Neural cell (in vitro differentiated cells): ENCODE measurements around the gene RIN3. TPM values are rescaled to one million over a fixed set of nuclear protein-coding genes. Genes with fewer than 3 reads are reported as not detected.

Experiments
- H2AFZ ChIP-seq: fragments of 200-600, 300-800 bp; sonication (generic), shearing (Covaris generic); 2 replicates; pipeline ENCODE4 v1.6.0; 2014; ENCODE audit warnings: low read depth, mild to moderate bottlenecking, antibody characterized with exemption, low read length, moderate library complexity
- H3F3A ChIP-seq: fragments of 200-600 bp; shearing (Covaris generic); 2 replicates; pipeline ENCODE4 v1.6.1; 2016; ENCODE audit warnings: mild to moderate bottlenecking, moderate library complexity, mixed read lengths, antibody characterized with exemption, low read length; ENCODE audit not compliant: insufficient read depth, poor library complexity, severe bottlenecking
- H3K27ac ChIP-seq: fragments of 200-600, 300-800 bp; sonication (generic), shearing (Covaris generic); 2 replicates; pipeline ENCODE4 v1.5.1; 2014; ENCODE audit warnings: mild to moderate bottlenecking, low read length, moderate library complexity
- H3K27me3 ChIP-seq: fragments of 300-800, 200-600 bp; sonication (generic), shearing (Covaris generic); 2 replicates; pipeline ENCODE4 v1.6.0; 2014; ENCODE audit warnings: mild to moderate bottlenecking, low read depth, low read length, moderate library complexity; ENCODE audit not compliant: insufficient read depth
- H3K36me3 ChIP-seq: fragments of 300-800, 200-600 bp; sonication (generic), shearing (Covaris generic); 2 replicates; pipeline ENCODE4 v1.5.1; 2014; ENCODE audit warnings: mild to moderate bottlenecking, antibody characterized with exemption, low read length, moderate library complexity; ENCODE audit not compliant: insufficient read depth
- H3K4me2 ChIP-seq: fragments of 300-800, 200-600 bp; sonication (generic), shearing (Covaris generic); 2 replicates; pipeline ENCODE4 v1.6.0; 2014; ENCODE audit warnings: mild to moderate bottlenecking, low read length
- H3K4me3 ChIP-seq: fragments of 300-800, 200-600 bp; sonication (generic), shearing (Covaris generic); 2 replicates; pipeline ENCODE4 v1.5.1; 2014; ENCODE audit warnings: mild to moderate bottlenecking, low read length, moderate library complexity
- H3K79me2 ChIP-seq: fragments of 200-600 bp; shearing (Covaris generic); replicated peaks from 2 replicates; pipeline ENCODE4 v1.6.0; 2014; ENCODE audit warnings: mild to moderate bottlenecking, low read length, moderate library complexity; ENCODE audit not compliant: insufficient read depth
- H3K9ac ChIP-seq: fragments of 300-800, 200-600 bp; sonication (generic), shearing (Covaris generic); 2 replicates; pipeline ENCODE4 v1.6.1; 2016; ENCODE audit warnings: mild to moderate bottlenecking, low read length, mixed read lengths
- H3K9me2 ChIP-seq: fragments of 200-600 bp; shearing (Covaris generic); 2 replicates; pipeline ENCODE4 v1.6.1; 2016; ENCODE audit warnings: mild to moderate bottlenecking, low read length, mixed read lengths; ENCODE audit not compliant: insufficient read depth
- H3K9me3 ChIP-seq: fragments of 200-600, 300-800 bp; sonication (generic), shearing (Covaris generic); 2 replicates; pipeline ENCODE4 v1.6.1; 2016; ENCODE audit warnings: mild to moderate bottlenecking, mixed run types, low read length, moderate library complexity, mixed read lengths
- H4K20me1 ChIP-seq: fragments of 200-600 bp; shearing (Covaris generic); 2 replicates; pipeline ENCODE4 v1.6.1; 2016; ENCODE audit warnings: mild to moderate bottlenecking, mixed run types; ENCODE audit not compliant: insufficient read depth
- CTCF ChIP-seq: fragments of 450-650 bp; IDR thresholded peaks from 2 replicates; pipeline ENCODE4 v1.5.1; 2014; ENCODE audit warnings: antibody characterized with exemption, mild to moderate bottlenecking, moderate library complexity; ENCODE audit not compliant: poor library complexity, severe bottlenecking
- EP300 ChIP-seq: fragments of 450-650 bp; conservative IDR thresholded peaks from 2 replicates; pipeline ENCODE4 v1.6.1; 2014; ENCODE audit warnings: antibody characterized with exemption, mild to moderate bottlenecking, moderate library complexity; ENCODE audit not compliant: poor library complexity, severe bottlenecking
- EZH2 ChIP-seq: fragments of 200-600, 300-800 bp; shearing (Covaris generic), sonication (generic); IDR thresholded peaks from 2 replicates; pipeline ENCODE4 v1.6.1; 2014; ENCODE audit warnings: antibody characterized with exemption, low read length, borderline replicate concordance, mild to moderate bottlenecking; ENCODE audit not compliant: insufficient read depth, poor library complexity, severe bottlenecking
- MXI1 ChIP-seq: fragments of 450-650 bp; conservative IDR thresholded peaks from 2 replicates; pipeline ENCODE4 v1.6.1; 2014; ENCODE audit warnings: antibody characterized with exemption, mild to moderate bottlenecking; ENCODE audit not compliant: poor library complexity, severe bottlenecking
- POLR2AphosphoS5 ChIP-seq: IDR thresholded peaks from 2 replicates; pipeline ENCODE4 v1.6.1; 2012
- RAD21 ChIP-seq: fragments of 450-650 bp; conservative IDR thresholded peaks from 2 replicates; pipeline ENCODE4 v1.6.1; 2014; ENCODE audit warnings: antibody characterized with exemption, mild to moderate bottlenecking, moderate library complexity
- REST ChIP-seq: IDR thresholded peaks from 2 replicates; pipeline ENCODE4 v1.6.1; 2012; ENCODE audit warnings: borderline replicate concordance
- SMC3 ChIP-seq: fragments of 450-650 bp; conservative IDR thresholded peaks from 2 replicates; pipeline ENCODE4 v1.6.1; 2014; ENCODE audit warnings: antibody characterized with exemption, mild to moderate bottlenecking, moderate library complexity; ENCODE audit not compliant: poor library complexity
- TAF1 ChIP-seq: IDR thresholded peaks from 2 replicates; pipeline ENCODE4 v1.6.1; 2012; ENCODE audit warnings: low read depth
- polyA plus RNA-seq: library from polyadenylated mRNA; depleted of rRNA; stranded (reverse); fragments of >200 nt; gene quantifications from 2 replicates; pipeline ENCODE4 v1.2.3, GENCODE V29; 2014

RIN3 gene
- polyA plus RNA-seq, 1 donor from 2014 or later: not detected

GRCh38 chr14:92582706-92583452 is 69.3 kb downstream of the RIN3 start:
- Histone ChIP-seq H3K9me3 (no peaks in the 10 kb centered on the region), H3K36me3 (no peaks in the 10 kb centered on the region), H3K79me2 (no peaks in the 10 kb centered on the region), H3K4me3 (no peak overlapping the region), H3K27me3 (no peaks in the 10 kb centered on the region), H3K9me2 (no peaks in the 10 kb centered on the region), H3F3A (no peaks in the 10 kb centered on the region), H2AFZ (no peak overlapping the region), H3K4me2 (no peak overlapping the region), H3K9ac (no peak overlapping the region), H4K20me1 (no peaks in the 10 kb centered on the region), H3K27ac (no peak overlapping the region)
- TF ChIP-seq CTCF: no peak
- TF ChIP-seq POLR2AphosphoS5: no peak
- no peak for TF ChIP-seq EZH2
- no peak for TF ChIP-seq TAF1

GRCh38 chr14:92584220-92584619 is 70.6 kb downstream of the RIN3 start:
- Histone ChIP-seq H3K4me2 (no peak overlapping the region), H3K79me2 (no peaks in the 10 kb centered on the region), H3K9ac (no peak overlapping the region), H3K36me3 (no peaks in the 10 kb centered on the region), H4K20me1 (no peaks in the 10 kb centered on the region), H2AFZ (no peak overlapping the region), H3F3A (no peaks in the 10 kb centered on the region), H3K27me3 (no peaks in the 10 kb centered on the region), H3K9me2 (no peaks in the 10 kb centered on the region), H3K27ac (no peak overlapping the region), H3K4me3 (no peak overlapping the region), H3K9me3 (no peaks in the 10 kb centered on the region)
- TF ChIP-seq EP300: no peak
- TF ChIP-seq RAD21: no peak
- TF ChIP-seq SMC3: no peak
- TF ChIP-seq REST: no peak
- no peak for TF ChIP-seq MXI1
- no peak for TF ChIP-seq POLR2AphosphoS5
- TF ChIP-seq CTCF: no peak
- no peak for TF ChIP-seq TAF1
- no peak for TF ChIP-seq EZH2
